DMS53 treated with DMSO at 0.1 percent for 48 hours (cell line): Measurements from ENCODE around the gene TMEM165.

ENCODE experiments used
- DNase-seq: peaks from one replicate; lab custom pipeline; 2025; ENCODE audit not compliant: unreplicated experiment; lab: John Stamatoyannopoulos, UW

Gene TMEM165

GRCh38 chr4:55367084-55367722, 28.6 kb upstream of the TMEM165 start:
- no peak for DNase-seq

- DNase-seq = no peak
These were observed 25.8 kb upstream of the TMEM165 start for GRCh38 chr4:55369968-55370367.

GRCh38 chr4:55372259-55372658, 23.5 kb upstream of the TMEM165 start:
- no peak for DNase-seq

GRCh38 chr4:55373461-55373860, 22.3 kb upstream of the TMEM165 start:
- DNase-seq = no peak

- DNase-seq = no peak
These were observed 19.1 kb upstream of the TMEM165 start for GRCh38 chr4:55376698-55377097.

- no peak for DNase-seq
These were observed 16.9 kb upstream of the TMEM165 start for GRCh38 chr4:55378617-55379467.

- no peak for DNase-seq
These were observed 15.2 kb upstream of the TMEM165 start for GRCh38 chr4:55380576-55380975.

GRCh38 chr4:55381502-55381901, 14.3 kb upstream of the TMEM165 start:
- no peak for DNase-seq

- DNase-seq = no peak
These were observed 13.2 kb upstream of the TMEM165 start for GRCh38 chr4:55382488-55383003.

- DNase-seq = no peak
These were observed 10.5 kb upstream of the TMEM165 start for GRCh38 chr4:55385201-55385649.

GRCh38 chr4:55386073-55386472, 9.7 kb upstream of the TMEM165 start:
- DNase-seq = peak; percentile 5

- DNase-seq = no peak
These were observed 8.9 kb upstream of the TMEM165 start for GRCh38 chr4:55386840-55387239.

GRCh38 chr4:55393461-55394320, 2.1 kb upstream of the TMEM165 start:
- peak; percentile 19 for DNase-seq

- DNase-seq = no peak
These were observed 584 bp upstream of the TMEM165 start for GRCh38 chr4:55395218-55395528.

GRCh38 chr4:55396308-55397125, 760 bp downstream of the TMEM165 start:
- no peak for DNase-seq

- DNase-seq = no peak
These were observed 1.3 kb downstream of the TMEM165 start for GRCh38 chr4:55397126-55397436.

GRCh38 chr4:55397520-55398321, 2.0 kb downstream of the TMEM165 start:
- DNase-seq = no peak

- no peak for DNase-seq
These were observed 2.7 kb downstream of the TMEM165 start for GRCh38 chr4:55398461-55398860.

GRCh38 chr4:55398966-55399365, 3.2 kb downstream of the TMEM165 start:
- DNase-seq = no peak

- DNase-seq = no peak
These were observed 3.8 kb downstream of the TMEM165 start for GRCh38 chr4:55399581-55399980.
